Upper lobe of left lung (tissue), 4 donors: ENCODE measurements around the gene DPH7.
"Not testable (repeated sequence)": the region's sequence is repeated elsewhere in the genome, so short reads cannot be mapped to it uniquely, and the experiment has no call there.

ENCODE experiments used
- CTCF ChIP-seq, 6 experiments: fragments of 450-650 bp in 4 of 6; fragments of 200-600 bp in 2 of 6; sonication (generic) in 2 of 6; IDR thresholded peaks; one replicate each; pipeline ENCODE4 v1.5.1; 2016 to 2019; ENCODE audit warnings: antibody characterized with exemption in 6 of 6
- EP300 ChIP-seq, 4 donors: sonication (generic); formaldehyde crosslinking; IDR thresholded peaks; one replicate each; pipeline ENCODE4 v1.5.1; 2017; ENCODE audit warnings: antibody characterized with exemption in 4 of 4, control low read depth in 2 of 4
- POLR2A ChIP-seq, 4 donors: fragments of 450-650 bp; IDR thresholded peaks; one replicate each; pipeline ENCODE4 v1.5.1; 2016 to 2017; ENCODE audit warnings: antibody characterized with exemption in 4 of 4, mild to moderate bottlenecking in 2 of 4
- POLR2AphosphoS5 ChIP-seq, 2 donors: sonication (generic); formaldehyde crosslinking; IDR thresholded peaks; one replicate each; pipeline ENCODE4 v1.5.1; 2017; ENCODE audit warnings: antibody characterized with exemption in 2 of 2

- TF ChIP-seq POLR2A, POLR2AphosphoS5, CTCF, EP300 (IDR thresholded peaks at IDR 0.05): not testable (repeated sequence)
Measured at GRCh38 chr9:137518661-137519459, 59.9 kb downstream of the DPH7 start.
